Astrocyte of the cerebellum (primary cell): ENCODE results near the gene IMPACT.

Source experiments
- DNase-seq: peaks from one replicate; pipeline ENCODE4 v3.0.0-alpha.2; 2011; ENCODE audit warnings: low read depth
- H3K4me3 ChIP-seq: 2 replicates; pipeline ENCODE4 v1.5.1; 2011; ENCODE audit warnings: mild to moderate bottlenecking, low read depth, low read length, moderate library complexity
- CTCF ChIP-seq: IDR thresholded peaks from 2 replicates; pipeline ENCODE4 v1.5.1; 2012; ENCODE audit warnings: low read length, low read depth, moderate library complexity, mild to moderate bottlenecking; ENCODE audit errors: missing control alignments
- in situ Hi-C: cut with HindIII; loops from 2 replicates; pipeline ENCODE4 v1.10.0; 2017; ENCODE audit warnings: low sequenced_read_pairs

Gene IMPACT

GRCh38 chr18:24395049-24395795 is 31.2 kb upstream of the IMPACT start:
- DNase-seq: no peak
- TF ChIP-seq CTCF: no peak
- H3K4me3 ChIP-seq: no peak overlapping the region
- in situ Hi-C loops: no loop called here

GRCh38 chr18:24396082-24396633 is 30.3 kb upstream of the IMPACT start:
- no peak for TF ChIP-seq CTCF

GRCh38 chr18:24397131-24397693 is 29.3 kb upstream of the IMPACT start:
- peak overlapping the region; percentile 79 for H3K4me3 ChIP-seq
- in situ Hi-C loops: no loop called here
- no peak for TF ChIP-seq CTCF
- DNase-seq: peak; percentile 55

More at GRCh38 chr18:24396082-24396633, 30.3 kb upstream of the IMPACT start:
- DNase-seq: no peak
- in situ Hi-C loops: no loop called here
- H3K4me3 ChIP-seq: peak overlapping the region; percentile 79

- no peak for TF ChIP-seq CTCF
- peak within 1 kb of the TSS; percentile 79 for H3K4me3 ChIP-seq
- DNase-seq: peak; percentile 65
- in situ Hi-C loops: no loop called here
Observed at GRCh38 chr18:24397694-24398368, 28.6 kb upstream of the IMPACT start, which contains the start of gene OSBPL1A. OSBPL1A (minus strand) TSS chr18:24397824; CDS start chr18:24377533, 20,291 bp downstream.

GRCh38 chr18:24398540-24398939 is 27.9 kb upstream of the IMPACT start:
- TF ChIP-seq CTCF: no peak
- in situ Hi-C loops: no loop called here
- peak; percentile 51 for DNase-seq
- H3K4me3 ChIP-seq: peak overlapping the region; percentile 79

- H3K4me3 ChIP-seq: no peak overlapping the region
- no peak for DNase-seq
- in situ Hi-C loops: no loop called here
- TF ChIP-seq CTCF: no peak
Observed at GRCh38 chr18:24400587-24400986, 25.9 kb upstream of the IMPACT start.
